ENCODE measurements around the gene SZRD1.

SZRD1 gene

GRCh38 chr1:16367968-16368890 is 1.2 kb downstream of the SZRD1 start:
- no peak for DNase-seq

GRCh38 chr1:16369821-16370220 is 2.8 kb downstream of the SZRD1 start:
- DNase-seq: no peak

GRCh38 chr1:16371725-16372124 is 4.7 kb downstream of the SZRD1 start:
- peak; percentile 9 for DNase-seq

- DNase-seq: no peak
Measured at GRCh38 chr1:16372535-16373285, 5.7 kb downstream of the SZRD1 start.

GRCh38 chr1:16374266-16374665 is 7.2 kb downstream of the SZRD1 start:
- no peak for DNase-seq

GRCh38 chr1:16375521-16376340 is 8.7 kb downstream of the SZRD1 start:
- DNase-seq: no peak

GRCh38 chr1:16376971-16377370 is 9.9 kb downstream of the SZRD1 start:
- DNase-seq: no peak

- DNase-seq: no peak
Measured at GRCh38 chr1:16378443-16378842, 11.4 kb downstream of the SZRD1 start.

GRCh38 chr1:16380868-16381267 is 13.8 kb downstream of the SZRD1 start:
- no peak for DNase-seq

- DNase-seq: no peak
Measured at GRCh38 chr1:16383888-16384287, 16.8 kb downstream of the SZRD1 start.

- DNase-seq: no peak
Measured at GRCh38 chr1:16385659-16386453, 18.8 kb downstream of the SZRD1 start.

- DNase-seq: no peak
Measured at GRCh38 chr1:16386454-16387113, 19.5 kb downstream of the SZRD1 start.

GRCh38 chr1:16387201-16388188 is 20.5 kb downstream of the SZRD1 start:
- no peak for DNase-seq

GRCh38 chr1:16391411-16391810 is 24.4 kb downstream of the SZRD1 start:
- DNase-seq: no peak

- no peak for DNase-seq
Measured at GRCh38 chr1:16392740-16393569, 25.9 kb downstream of the SZRD1 start.

GRCh38 chr1:16393570-16394521 is 26.8 kb downstream of the SZRD1 start:
- no peak for DNase-seq

- no peak for DNase-seq
Measured at GRCh38 chr1:16394977-16395376, 27.9 kb downstream of the SZRD1 start.

- no peak for DNase-seq
Measured at GRCh38 chr1:16396591-16396990, 29.5 kb downstream of the SZRD1 start.
